ENCODE data around the gene CPLX1.

CPLX1 gene

GRCh38 chr4:831483-831805 is 5.5 kb upstream of the CPLX1 start:
- no peak for DNase-seq

DNA sequence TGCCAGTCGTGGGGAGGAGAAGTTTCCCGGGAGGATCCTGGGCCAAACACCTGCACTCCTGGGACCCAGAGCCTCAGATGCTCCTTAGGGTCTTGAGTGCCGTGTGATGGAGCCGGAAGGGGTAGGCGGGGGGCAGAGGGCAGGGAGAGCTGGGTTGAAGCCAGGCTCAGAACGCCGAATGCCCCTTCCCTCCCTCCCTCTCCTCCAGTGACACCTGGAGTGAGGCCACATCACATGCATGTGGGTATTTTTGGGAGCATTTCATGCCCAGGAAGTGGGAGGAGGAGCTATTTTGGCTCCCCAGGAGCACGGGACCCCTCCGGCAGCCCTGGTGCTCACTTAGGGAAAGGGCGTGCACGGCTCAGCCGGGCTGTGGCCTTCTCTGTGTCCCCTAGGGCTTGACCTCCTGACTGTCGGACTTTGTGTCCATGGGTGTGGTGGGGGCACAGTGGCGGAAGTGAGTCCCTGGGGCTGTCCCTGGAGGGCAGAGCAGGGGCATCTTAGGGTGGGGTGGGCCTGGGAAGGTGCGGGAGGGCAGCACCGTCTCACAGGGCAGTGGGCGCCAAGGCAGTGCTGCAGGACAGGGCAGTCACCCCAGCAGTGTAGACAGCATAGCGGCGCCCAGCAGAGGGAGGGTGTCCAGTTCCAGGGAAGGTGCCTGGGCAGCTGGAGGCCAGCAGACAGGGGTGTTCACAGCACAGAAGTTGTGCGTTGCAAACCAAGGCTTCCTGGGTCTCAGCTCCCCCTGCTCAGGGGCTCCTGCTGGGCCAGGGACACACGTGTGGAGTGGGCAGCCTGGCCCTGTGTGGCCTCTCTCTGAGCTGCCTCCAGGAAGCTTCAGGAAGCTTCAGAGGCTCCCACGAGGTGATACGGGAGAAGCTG is 4.9 kb upstream of the CPLX1 start:
- no peak for DNase-seq

- no peak for DNase-seq
Measured at GRCh38 chr4:829761-830600, 4.1 kb upstream of the CPLX1 start.

GRCh38 chr4:829291-829690 is 3.4 kb upstream of the CPLX1 start:
- DNase-seq = no peak

- DNase-seq = peak in 1 of 3 experiments; percentile 17
Measured at GRCh38 chr4:828641-829271, 2.8 kb upstream of the CPLX1 start.

- DNase-seq = peak in 2 of 3 experiments; percentile 35 to 48
Measured at GRCh38 chr4:827209-828081, 1.5 kb upstream of the CPLX1 start.

DNA sequence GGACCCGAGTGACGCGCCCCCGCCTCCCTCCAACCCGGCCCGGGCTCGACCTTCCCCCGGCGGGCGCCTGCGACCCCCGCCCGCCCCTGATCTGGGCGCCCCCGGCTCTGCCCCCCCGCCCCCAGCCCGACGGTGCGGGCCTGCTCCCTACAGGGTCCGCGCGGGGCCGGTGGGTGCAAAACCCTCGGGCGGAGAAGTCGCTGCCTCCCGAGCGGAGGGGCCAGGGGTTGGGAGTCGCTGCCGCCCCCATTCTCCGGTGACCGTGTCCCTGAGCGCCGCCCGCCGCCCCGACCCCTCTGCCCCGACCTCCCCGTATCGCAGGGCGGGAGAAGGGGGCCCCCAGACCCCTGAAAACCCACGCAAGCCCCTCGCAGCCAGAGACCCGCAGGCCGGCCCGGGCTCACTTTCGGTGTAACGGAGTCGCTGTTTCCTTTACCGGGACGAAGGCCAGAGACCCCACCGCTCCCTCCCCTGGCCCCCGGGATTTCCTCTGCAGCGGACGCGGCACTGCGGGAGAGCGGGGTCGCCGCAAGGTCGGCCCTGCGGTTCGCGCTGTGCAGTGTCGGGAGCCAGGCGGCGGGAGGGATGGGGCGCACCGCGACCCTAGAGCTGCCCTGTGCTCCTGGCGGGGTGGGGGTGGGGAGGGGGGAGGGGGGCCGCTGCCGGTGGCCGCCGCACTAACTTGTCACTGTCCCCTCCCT is 729 bp upstream of the CPLX1 start:
- peak in 2 of 3 experiments; percentile 49 to 58 for DNase-seq

GRCh38 chr4:825063-825970 is 612 bp downstream of the CPLX1 start:
- peak in 2 of 3 experiments; percentile 39 to 59 for DNase-seq

GRCh38 chr4:824461-825062 is 1.4 kb downstream of the CPLX1 start:
- peak in 1 of 3 experiments; percentile 17 for DNase-seq

DNA sequence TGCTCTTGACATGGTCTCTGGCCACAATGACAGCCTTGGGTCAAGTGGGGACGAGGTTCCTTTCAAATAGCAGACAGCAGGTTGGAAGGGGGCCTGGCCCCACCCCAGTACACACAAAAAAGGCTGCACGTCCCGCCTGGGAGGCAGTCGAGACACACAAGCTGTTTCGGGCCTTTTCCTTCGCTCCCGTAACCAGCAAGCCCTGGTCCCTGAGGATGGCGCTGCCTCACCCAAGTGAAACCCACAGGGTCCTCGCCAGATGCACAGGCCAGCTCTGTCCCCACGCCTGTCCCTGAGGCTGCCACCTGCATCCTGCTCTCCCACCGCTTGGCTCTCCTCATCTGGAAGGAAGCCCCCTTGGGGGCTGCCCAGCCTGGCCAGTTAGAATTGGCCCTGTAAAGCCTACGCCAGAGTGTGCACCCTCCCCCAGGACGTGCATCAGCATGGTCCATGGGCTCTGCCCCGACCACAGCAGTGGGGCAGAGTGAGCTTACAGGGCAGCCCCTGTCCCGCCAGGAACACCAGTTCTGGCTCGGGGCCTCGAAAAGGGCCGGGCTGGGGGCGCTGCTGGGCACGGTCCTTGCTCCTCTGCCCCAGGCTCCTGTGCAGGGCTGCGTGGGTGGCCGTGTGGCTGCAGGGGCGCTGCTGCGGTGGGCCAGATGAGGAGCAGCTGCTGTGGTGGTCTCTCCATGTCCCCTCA is 2.0 kb downstream of the CPLX1 start:
- no peak for DNase-seq

DNA sequence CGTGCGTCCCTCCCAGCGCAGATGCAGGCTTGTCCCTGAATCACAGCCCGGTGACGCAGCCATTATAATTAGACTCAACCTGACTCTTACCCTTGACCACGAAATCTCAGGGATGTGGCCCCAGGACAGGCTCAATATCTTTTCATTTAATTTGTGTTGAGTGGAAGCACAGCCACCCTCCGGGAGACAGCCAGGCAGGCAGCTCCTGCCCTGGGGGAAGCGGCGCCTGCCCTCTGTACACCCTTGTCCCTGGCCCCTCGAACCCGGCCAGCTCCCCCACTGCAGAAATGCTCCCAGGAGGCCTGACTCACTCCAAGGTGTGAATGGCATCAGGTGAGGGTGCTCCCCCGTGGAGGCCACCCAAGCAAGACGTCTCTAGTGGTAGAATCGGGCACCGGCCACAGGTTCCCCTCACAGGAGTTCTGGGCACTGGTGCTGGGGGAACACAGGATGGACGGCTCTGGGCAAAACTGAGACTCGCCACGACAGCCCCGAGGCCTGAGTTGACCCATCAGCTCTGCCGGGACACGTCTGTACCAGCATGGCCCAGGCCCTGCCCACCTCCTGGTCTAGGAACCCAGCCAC is 2.7 kb downstream of the CPLX1 start:
- DNase-seq = no peak

DNA sequence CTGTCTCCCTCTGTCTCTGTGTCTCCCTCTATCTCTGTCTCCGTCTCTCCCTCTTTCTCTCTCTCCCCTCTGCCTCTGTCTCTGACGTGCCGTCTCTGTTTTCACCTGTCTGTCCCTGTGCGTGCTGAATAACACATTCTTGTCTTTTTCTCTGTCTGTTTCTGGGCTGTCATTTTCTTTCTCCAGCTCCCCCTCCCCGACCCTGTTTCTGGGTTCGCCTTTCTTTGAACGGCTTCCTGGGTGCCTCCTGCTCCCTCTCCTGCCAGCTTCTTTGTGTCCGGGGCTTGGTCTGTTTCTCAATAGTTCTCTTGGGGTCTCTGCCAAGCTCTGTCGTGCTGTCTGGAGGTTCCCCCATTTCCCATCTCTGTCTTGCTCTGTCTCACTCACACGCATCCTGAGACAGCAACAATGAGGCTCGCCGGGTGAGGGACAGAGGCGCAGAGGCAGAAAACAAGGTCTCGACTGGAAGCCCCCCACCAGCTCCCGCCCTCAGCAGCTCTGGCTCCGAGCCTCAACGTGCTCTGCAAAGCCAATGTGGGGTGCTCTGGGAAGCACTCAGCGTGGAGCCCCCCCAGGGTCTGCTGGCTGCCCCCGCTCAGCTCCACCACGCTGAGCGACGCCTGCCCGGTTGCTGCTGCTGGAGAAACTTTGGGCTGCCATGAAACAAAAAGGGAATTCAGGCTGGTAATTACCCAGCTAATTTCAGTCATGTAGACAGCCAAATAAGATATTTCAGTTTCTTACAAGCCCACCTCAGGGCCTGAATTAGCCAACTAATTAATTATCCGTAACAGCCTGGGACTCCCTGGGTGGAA is 3.4 kb downstream of the CPLX1 start:
- DNase-seq = no peak

GRCh38 chr4:821631-822030 is 4.3 kb downstream of the CPLX1 start:
- DNase-seq = no peak

DNA sequence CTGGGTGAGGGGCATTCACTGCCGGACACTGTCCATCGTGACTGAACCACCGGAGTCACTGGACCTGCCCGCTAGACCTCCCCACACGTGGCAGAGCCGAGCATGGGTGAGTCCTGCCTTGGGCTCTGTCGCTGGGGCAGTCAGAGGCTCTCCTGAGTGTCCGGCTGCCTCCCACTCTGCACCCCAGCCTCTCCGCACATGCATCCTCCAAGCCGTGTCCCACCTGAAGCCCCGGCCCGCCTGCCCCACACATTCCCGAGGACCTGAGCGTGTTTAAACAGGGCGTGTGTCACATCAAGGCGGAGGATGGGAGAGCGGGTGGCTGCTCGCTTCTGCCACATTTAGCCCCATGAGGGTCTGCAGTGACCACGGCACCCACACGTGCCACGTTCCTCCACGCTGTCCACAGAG is 4.7 kb downstream of the CPLX1 start:
- DNase-seq = no peak

DNA sequence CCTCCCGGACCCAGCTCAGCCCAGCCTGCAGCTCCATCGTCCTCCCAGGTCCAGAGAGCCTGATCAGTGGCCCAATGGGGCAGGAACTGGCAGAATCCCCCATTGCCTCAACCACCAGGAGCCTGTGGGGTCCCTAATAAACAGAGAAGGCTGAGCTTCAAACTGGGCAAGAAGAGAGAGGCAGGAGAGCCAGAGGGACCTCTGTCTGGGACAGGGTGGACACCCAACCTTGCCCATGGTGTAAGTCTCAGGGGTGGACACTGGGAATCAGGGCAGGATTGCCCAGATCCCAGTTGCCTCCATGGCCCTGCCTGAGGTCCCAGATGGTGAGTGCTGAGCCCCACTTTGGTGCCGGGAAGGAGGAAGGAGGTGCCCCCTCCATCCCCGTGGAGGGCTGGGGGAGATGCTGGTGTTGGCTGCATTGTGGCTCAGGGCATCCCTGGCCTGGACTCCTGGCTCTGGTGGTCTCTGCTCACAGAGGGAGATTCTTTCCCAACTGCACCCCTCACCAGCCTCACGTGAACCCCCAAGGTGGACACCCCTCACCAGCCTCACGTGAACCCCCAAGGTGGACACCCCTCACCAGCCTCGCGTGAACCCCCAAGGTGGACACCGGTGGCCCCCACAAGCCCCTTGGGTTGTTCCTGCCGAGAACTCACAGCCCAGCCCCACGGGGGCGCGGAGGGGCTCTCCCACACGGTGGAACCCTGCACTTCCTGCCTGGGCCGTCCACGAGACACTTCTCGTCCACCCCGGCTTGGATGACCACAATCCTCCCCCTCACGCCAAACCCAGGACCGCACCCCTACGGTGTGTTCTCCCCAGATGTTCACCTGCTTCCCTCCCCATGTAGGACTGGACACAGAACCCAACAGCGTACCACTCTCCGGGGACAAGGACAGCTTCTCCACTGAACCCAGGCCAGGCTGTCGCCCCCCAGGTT is 5.4 kb downstream of the CPLX1 start:
- DNase-seq = no peak

DNA sequence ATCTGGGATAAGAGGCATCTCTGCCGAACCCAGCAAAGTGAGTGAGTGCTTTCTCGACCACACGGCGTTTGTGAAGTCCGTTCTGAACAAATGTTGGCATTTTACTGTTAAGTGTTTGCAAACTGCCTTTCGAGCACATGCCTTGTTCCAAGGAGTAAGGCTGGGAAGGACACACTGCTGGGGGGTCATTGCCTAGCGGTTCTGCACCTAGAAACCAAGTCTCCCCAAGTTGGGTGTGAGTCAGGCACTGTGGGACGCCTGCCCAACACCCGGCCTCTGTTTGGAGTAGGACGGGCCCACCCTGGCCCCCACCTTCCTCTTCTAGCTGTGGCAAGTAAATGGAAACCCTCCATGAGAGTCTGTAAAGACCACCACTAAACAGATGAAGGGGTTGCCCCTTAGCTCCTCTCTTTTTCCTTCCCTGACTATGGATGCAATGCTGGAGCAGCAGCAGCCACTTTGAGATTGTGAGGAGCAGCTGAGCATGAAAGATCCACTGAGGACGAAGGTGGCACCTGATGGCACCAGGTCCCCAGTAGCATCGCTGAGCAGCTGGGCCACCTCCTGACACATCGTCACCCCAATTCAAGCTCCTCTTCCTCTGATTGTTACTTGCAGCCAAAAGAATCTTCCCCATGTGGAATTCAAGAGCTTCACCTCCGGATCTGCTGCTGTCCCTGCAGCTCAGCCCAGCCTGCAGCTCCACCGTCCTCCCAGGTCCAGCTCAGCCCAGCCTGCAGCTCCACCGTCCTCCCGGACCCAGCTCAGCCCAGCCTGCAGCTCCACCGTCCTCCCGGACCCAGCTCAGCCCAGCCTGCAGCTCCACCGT is 6.3 kb downstream of the CPLX1 start:
- DNase-seq = no peak

Measured in NCI-H1417 (cell line).